AG10803 (cell line): ENCODE measurements around the gene NBPF3.
"Not testable (repeated sequence)": the region's sequence is repeated elsewhere in the genome, so short reads cannot be mapped to it uniquely, and the experiment has no call there.

Source experiments
- DNase-seq: peaks from one replicate; pipeline ENCODE4 v3.0.0; 2010; ENCODE audit warnings: low read depth
- H3K4me3 ChIP-seq: 2 replicates; pipeline ENCODE4 v1.5.1; 2011; ENCODE audit warnings: mild to moderate bottlenecking, low read length, control low read depth
- CTCF ChIP-seq: conservative IDR thresholded peaks from 2 replicates; pipeline ENCODE4 v1.5.1; 2011; ENCODE audit warnings: mild to moderate bottlenecking, low read length, control low read depth, inconsistent platforms

The NBPF3 gene

GRCh38 chr1:21457654-21458053, 17.7 kb downstream of the NBPF3 start:
- DNase-seq = peak; percentile 51

GRCh38 chr1:21465127-21465526, 25.2 kb downstream of the NBPF3 start:
- H3K4me3 ChIP-seq, DNase-seq: not testable (repeated sequence)

More at GRCh38 chr1:21457654-21458053, 17.7 kb downstream of the NBPF3 start:
- no peak overlapping the region for H3K4me3 ChIP-seq
- TF ChIP-seq CTCF = no peak

- DNase-seq = not testable (repeated sequence)
Measured at GRCh38 chr1:21467946-21468345, 28.0 kb downstream of the NBPF3 start.

GRCh38 chr1:21468599-21468998, 28.7 kb downstream of the NBPF3 start:
- DNase-seq = peak; percentile 27
- TF ChIP-seq CTCF = peak; percentile 47
- no peak overlapping the region for H3K4me3 ChIP-seq

More at GRCh38 chr1:21467946-21468345, 28.0 kb downstream of the NBPF3 start:
- not testable (repeated sequence) for H3K4me3 ChIP-seq

- no peak for DNase-seq
- TF ChIP-seq CTCF = no peak
- no peak overlapping the region for H3K4me3 ChIP-seq
Measured at GRCh38 chr1:21469581-21469980, 29.6 kb downstream of the NBPF3 start.

GRCh38 chr1:21472861-21473260, 32.9 kb downstream of the NBPF3 start:
- TF ChIP-seq CTCF = no peak
- DNase-seq = no peak
- no peak overlapping the region for H3K4me3 ChIP-seq

- H3K4me3 ChIP-seq = no peak overlapping the region
- DNase-seq = no peak
- TF ChIP-seq CTCF = no peak
Measured at GRCh38 chr1:21478356-21478755, 38.4 kb downstream of the NBPF3 start.

- not testable (repeated sequence) for DNase-seq, H3K4me3 ChIP-seq
Measured at GRCh38 chr1:21483881-21484280, 43.9 kb downstream of the NBPF3 start.

GRCh38 chr1:21489146-21489545, 49.2 kb downstream of the NBPF3 start:
- H3K4me3 ChIP-seq = no peak overlapping the region
- DNase-seq = no peak
- no peak for TF ChIP-seq CTCF
